ENCODE results near the gene MALSU1. TPM values are rescaled to one million over a fixed set of nuclear protein-coding genes. Genes with fewer than 3 reads are reported as not detected.

Gene MALSU1
- total and polyA plus RNA-seq, 2 of the 13 experiments (the other 11 are each of a cell fraction or from before 2014, with no cell fraction given), result 72.0 to 141 TPM

- no peak for TF ChIP-seq MAFK (conservative IDR thresholded peaks at IDR 0.05 in 1 of 2, IDR thresholded peaks at IDR 0.05 in 1 of 2; ENCODE audit: low read length in 2 of 2)
- TF ChIP-seq ZNF615 (CRISPR knock-in tag; IDR thresholded peaks at IDR 0.05; ENCODE audit: borderline replicate concordance), result no peak
These were observed 48.6 kb downstream of the MALSU1 start (continued) for GRCh38 chr7:23347682-23348180.

- no peaks in the 10 kb centered on the region for H3K9me3 ChIP-seq (ENCODE audit: low read length)
- intact Hi-C loops (cut with micrococcal nuclease; ENCODE audit: unreplicated experiment), result no loop called here
- no peak overlapping the region for H3K4me3 ChIP-seq (replicated peaks in 1 of 3; ENCODE audit: insufficient read depth in 1 of 3, low read depth in 2 of 3, low read length in 3 of 3)
- no peak overlapping the region for H2AFZ ChIP-seq (ENCODE audit: low read length)
- in situ Hi-C loops (cut with HindIII; ENCODE audit: extremely low pct_ligation_motif_present, low pct_unique_long_range_greater_than_20kb), result no loop called here
- DNase-seq (ENCODE audit: low spot score) (no peak), ATAC-seq (no peak; the same call in 2 of the 3 replicates), FAIRE-seq (no peak)
- no peak overlapping the region for H3K4me2 ChIP-seq (ENCODE audit: low read depth, low read length)
- BruUV-seq (replicated peaks), result no TSS peak
- POLR2A ChIA-PET, result no interaction called here
- no peak overlapping the region for H3K9ac ChIP-seq (ENCODE audit: insufficient read depth, low read depth, low read length)
- no peak overlapping the region for H3K27ac ChIP-seq (ENCODE audit: extremely low read length, insufficient read depth, low read length)
- TF ChIP-seq ZNF329 (CRISPR knock-in tag; IDR thresholded peaks at IDR 0.05; ENCODE audit: low read depth) (no peak), NONO (IDR thresholded peaks at IDR 0.05) (no peak), NONO (CRISPR knock-in tag; conservative IDR thresholded peaks at IDR 0.05) (no peak), KMT2B (CRISPR knock-in tag; IDR thresholded peaks at IDR 0.05) (no peak), ISX (CRISPR knock-in tag; conservative IDR thresholded peaks at IDR 0.05) (no peak), RERE (CRISPR knock-in tag; IDR thresholded peaks at IDR 0.05; ENCODE audit: low read depth) (no peak), ZNF251 (CRISPR knock-in tag; IDR thresholded peaks at IDR 0.05) (no peak), POLR2AphosphoS5 (IDR thresholded peaks at IDR 0.05; ENCODE audit: low read depth, low read length) (no peak), IKZF1 (IDR thresholded peaks at IDR 0.05) (no peak), SETDB1 (CRISPR knock-in tag; IDR thresholded peaks at IDR 0.05; ENCODE audit: borderline replicate concordance) (no peak)
- no peaks in the 10 kb centered on the region for H4K20me1 ChIP-seq (ENCODE audit: insufficient read depth, low read length)
- peaks cover under 1% of the 10 kb centered on the region for H3K79me2 ChIP-seq (ENCODE audit: insufficient read depth, low read length)
- H3K36me3 ChIP-seq (replicated peaks in 1 of 2; ENCODE audit: control insufficient read depth in 1 of 2, insufficient read depth in 2 of 2, low read length in 2 of 2), result peaks cover 13 to 48% of the 10 kb centered on the region in 2 experiments
- H3K4me1 ChIP-seq (ENCODE audit: insufficient read depth, low read length), result peaks cover 18% of the 10 kb centered on the region
- WGBS (ENCODE audit: low lambda C conversion rate), result 94% methylated on average over 7 of the region's 7 CpGs
- CTCF ChIA-PET (ENCODE audit: low intra/inter-chr PET ratio, low total read pairs), result no interaction called here
- no peaks in the 10 kb centered on the region for H3K27me3 ChIP-seq (ENCODE audit: control insufficient read depth in 1 of 2, insufficient read depth in 2 of 2, low read length in 2 of 2)
These were observed 50.5 kb downstream of the MALSU1 start for GRCh38 chr7:23349484-23350157.
